UCSD-AML1 (cell line): Measurements from ENCODE around the gene XPNPEP3.
"Not testable (repeated sequence)": the region's sequence is repeated elsewhere in the genome, so short reads cannot be mapped to it uniquely, and the experiment has no call there.

Experiments used
- DNase-seq: peaks from one replicate; lab custom pipeline; 2025; ENCODE audit not compliant: unreplicated experiment; lab: John Stamatoyannopoulos, UW

Gene XPNPEP3

GRCh38 chr22:40856513-40857308, at the start of gene XPNPEP3, which contains the start of gene ST13:
Gene XPNPEP3 (plus strand): TSS chr22:40857148. CDS start chr22:40857182, 34 bp downstream.
Gene ST13 (minus strand): TSS chr22:40856639. CDS start chr22:40856540, 99 bp downstream.
- peak; percentile 97 for DNase-seq

GRCh38 chr22:40808018-40808841, 48.7 kb upstream of the XPNPEP3 start:
- no peak for DNase-seq

- no peak for DNase-seq
Observed at GRCh38 chr22:40813912-40814315, 43.0 kb upstream of the XPNPEP3 start.

- no peak for DNase-seq
Observed at GRCh38 chr22:40817737-40818136, 39.2 kb upstream of the XPNPEP3 start.

- DNase-seq, result no peak
Observed at GRCh38 chr22:40818192-40818746, 38.7 kb upstream of the XPNPEP3 start.

- DNase-seq, result peak; percentile 88
Observed at GRCh38 chr22:40818747-40819598, 38.0 kb upstream of the XPNPEP3 start, which contains the start of gene SLC25A17. Gene SLC25A17 (minus strand): TSS chr22:40819346. CDS start chr22:40819248, 98 bp downstream.

DNA sequence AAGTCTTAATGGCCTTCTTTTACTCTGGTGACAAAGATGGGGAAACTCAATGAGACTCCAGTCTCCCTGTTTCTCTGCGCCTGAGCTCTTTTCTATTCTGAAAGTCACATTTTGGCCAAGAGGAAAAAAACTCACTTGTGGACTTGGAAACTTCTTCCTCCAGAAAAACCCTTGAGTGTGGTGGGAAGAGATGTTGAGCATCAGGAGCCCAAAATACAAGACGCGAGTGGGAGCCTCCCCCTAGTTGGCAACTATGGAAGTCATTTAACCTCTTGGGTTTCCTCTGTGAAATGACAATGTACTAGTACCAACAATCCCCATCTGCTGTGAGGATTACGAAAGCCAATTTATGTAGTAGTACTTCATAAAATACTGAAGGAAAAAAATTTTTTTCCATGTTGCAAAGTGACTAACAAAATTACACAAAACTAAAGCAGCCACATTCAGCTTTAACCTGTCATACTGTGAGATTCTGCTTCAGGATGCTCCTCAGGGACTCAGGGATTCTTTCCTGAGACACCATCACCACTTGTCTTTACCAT, 37.3 kb upstream of the XPNPEP3 start:
- no peak for DNase-seq

DNA sequence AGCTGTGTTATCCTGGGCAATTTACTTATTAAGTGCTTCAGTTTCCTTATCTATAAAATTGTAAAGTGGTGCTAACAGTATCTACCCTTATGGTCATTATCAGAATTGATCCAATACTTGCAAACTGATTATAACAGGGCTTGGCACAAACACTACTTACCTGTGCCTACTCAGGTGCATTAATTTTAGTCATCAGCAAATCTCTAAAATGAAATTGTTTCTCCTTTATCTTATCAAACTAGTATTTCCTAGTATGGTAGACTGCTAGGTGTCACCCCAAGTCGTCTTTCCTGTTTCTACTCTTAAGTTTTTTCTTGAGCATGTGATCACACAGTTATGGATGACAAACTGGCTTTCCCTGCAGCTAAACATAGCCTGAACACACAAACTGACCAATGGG, 33.5 kb upstream of the XPNPEP3 start:
- DNase-seq, result no peak

DNA sequence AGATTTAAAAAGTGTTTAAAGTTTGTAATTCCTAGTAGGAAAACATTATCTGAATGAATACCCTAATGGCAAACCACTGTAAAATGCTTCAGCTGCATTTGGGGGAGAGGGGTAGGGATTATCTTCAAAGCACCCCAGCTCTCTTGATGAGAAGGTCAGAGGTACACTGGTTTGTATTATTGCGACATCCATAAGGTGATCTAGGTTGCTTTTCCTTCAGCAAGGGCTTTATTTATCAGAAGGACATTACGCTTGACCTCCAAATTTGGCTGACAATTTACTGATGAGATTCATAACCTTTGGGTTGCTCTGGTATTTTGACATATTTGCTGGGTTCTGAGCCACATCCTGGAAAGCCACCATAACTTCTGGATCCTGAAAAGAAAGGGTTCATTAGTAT, 30.7 kb upstream of the XPNPEP3 start:
- DNase-seq, result not testable (repeated sequence)

DNA sequence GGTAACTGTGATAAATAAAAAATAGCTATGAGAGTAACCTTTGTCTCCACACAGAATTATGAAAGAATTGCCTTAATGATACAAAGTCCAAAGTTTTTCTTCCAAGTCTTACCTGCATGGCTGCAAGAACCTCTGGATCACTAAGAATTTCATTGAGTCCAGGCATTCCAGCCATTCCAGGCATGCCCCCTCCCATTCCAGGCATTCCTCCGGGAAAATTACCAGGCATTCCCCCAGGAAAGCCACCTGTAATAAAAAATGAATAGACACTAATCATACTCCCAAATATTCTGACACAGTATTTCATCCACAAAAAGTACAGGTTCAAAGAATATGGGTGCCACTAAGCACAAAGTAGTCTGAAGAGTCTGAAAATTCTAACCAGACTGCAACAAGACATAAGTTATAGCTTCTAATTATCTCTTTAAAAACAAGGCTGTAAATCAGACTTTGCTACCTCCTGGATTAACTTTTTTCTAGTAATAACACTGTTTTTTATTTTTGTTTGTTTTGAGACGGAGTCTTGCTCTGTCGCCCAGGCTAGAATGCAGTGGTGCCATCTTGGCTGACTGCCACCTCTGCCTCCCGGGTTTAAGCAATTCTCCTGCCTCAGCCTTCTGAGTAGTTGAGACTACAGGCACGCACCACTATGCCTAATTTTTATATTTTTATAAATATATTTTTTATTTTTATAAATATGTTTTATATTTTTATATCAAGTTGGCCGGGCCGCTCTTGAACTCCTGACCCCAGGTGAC, 29.8 kb upstream of the XPNPEP3 start:
- DNase-seq, result no peak

DNA sequence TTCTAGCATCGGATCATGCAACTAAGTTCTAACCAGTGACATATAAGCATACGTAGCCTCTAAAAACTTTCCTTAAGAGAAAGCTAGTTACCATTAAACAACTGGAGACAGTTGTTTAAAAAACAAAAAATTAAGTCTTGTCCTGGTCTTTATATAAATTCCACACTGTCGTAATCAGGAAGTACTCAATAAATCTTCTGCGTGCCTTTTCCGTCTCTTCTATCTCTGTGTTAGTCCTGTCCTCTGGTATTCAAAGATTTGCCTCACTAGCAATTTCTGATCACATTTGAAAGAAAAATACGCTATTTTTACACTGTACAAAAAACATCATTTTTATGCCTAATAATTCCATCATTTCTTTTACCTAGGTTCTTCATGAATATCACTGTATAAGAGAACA, 27.8 kb upstream of the XPNPEP3 start:
- DNase-seq, result no peak

GRCh38 chr22:40834619-40835018, 22.3 kb upstream of the XPNPEP3 start:
- no peak for DNase-seq

GRCh38 chr22:40838486-40838885, 18.5 kb upstream of the XPNPEP3 start:
- no peak for DNase-seq

DNA sequence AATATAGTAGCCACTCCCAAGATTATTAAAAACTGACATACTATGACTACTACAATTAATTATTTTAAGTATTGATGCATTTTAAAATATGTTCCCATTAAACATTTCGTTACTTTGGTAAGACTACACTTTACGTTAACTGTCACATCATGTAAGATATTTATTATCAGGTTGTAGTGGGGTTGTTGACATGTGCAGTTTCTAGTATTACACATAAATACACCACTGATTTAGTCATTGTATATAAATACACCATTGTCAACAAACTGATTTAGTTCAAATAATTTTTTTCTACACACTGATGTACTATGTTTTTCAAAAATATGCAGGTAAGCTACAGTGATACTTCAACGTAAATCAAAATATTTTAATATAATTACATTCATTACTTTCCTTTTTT, 12.0 kb upstream of the XPNPEP3 start:
- DNase-seq, result no peak

DNA sequence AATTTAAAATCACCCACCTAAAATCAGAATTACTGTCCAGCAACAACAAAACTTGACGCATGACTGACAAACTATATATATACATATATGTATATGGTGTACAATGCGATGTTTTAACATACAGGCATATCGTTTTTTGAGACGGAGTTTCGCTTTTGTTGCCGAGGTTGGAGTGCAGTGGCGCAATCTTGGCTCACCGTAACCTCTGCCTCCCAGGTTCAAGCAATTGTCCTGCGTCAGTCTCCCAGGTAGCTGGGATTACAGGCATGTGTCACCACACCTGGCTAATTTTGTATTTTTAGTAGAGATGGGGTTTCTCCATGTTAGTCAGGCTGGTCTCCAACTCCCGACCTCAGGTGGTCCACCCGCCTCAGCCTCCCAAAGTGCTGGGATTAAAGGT, 11.1 kb upstream of the XPNPEP3 start:
- DNase-seq, result not testable (repeated sequence)

DNA sequence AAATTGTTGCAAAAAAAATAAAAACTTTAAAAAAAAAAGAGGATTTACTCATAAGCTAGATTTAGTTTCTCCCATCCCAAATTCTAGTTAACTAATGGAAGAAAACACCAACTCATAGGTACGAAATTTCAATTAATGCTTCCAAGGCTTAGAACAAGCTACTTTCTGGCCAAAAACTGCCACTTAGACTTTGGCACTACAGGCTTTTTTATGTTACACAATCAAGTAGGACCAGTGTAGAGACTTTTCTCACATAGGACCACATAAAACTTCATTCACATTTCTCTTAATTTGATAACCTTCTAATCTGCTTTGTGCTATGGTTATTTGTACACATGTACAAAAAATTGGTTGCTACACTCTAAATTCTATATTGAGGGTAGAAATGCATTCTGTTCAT, 3.6 kb upstream of the XPNPEP3 start:
- no peak for DNase-seq

GRCh38 chr22:40853961-40854360, 3.0 kb upstream of the XPNPEP3 start:
- no peak for DNase-seq

DNA sequence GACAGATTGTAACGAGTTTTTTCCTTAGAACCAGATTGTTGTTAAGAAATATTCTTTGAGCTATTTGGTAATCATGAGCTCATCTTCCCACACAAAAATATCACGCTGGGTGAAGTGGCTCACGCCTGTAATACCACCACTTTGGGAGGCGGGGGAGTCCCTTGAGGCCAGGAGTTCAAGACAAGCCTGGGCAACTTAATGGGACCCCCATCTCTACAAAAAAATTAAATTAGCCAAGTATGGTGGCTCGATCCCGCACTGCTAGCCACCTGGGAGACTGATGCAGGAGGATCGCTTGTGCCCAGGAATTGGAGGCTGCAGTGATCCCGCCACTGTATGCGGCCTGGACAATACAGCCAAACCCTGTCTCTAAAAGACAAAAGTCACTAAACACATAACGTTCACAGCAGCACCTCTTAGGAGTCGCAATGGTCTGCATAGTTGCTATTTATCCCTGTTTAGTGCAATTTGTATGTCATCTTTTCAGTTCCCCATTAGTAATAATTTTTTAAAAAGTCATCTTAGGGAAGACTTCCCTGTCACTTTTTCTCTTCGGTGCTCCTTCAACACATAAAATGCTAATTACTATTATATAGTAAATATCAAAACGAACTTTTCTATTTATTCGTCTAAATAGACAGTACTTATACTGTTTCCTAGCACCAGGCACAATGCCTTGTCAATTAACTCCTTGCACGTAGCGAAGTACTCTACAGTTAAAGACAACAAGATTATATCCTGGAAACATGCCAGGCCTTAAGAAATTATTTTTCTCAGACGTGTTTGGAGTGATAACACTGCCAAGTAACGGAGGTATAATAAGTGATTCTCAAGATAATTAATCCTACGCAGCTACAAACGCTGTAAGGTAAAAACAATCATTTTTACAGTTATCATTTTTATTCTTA, 1.6 kb upstream of the XPNPEP3 start:
- DNase-seq, result no peak
